NCI-H2227 (cell line): ENCODE results near the gene SLC15A3.
"Not testable (repeated sequence)": the region's sequence is repeated elsewhere in the genome, so short reads cannot be mapped to it uniquely, and the experiment has no call there.

Experiments
- DNase-seq: peaks from one replicate; lab custom pipeline; 2025; ENCODE audit not compliant: unreplicated experiment; lab: John Stamatoyannopoulos, UW

Gene SLC15A3

GRCh38 chr11:60977224-60977623, 25.2 kb upstream of the SLC15A3 start:
- DNase-seq, result no peak

- no peak for DNase-seq
Observed at GRCh38 chr11:60974726-60975125, 22.8 kb upstream of the SLC15A3 start.

- DNase-seq, result not testable (repeated sequence)
Observed at GRCh38 chr11:60974316-60974715, 22.3 kb upstream of the SLC15A3 start.

- DNase-seq, result no peak
Observed at GRCh38 chr11:60973699-60974098, 21.7 kb upstream of the SLC15A3 start.

GRCh38 chr11:60972182-60973030, 20.4 kb upstream of the SLC15A3 start:
- DNase-seq, result no peak

- no peak for DNase-seq
Observed at GRCh38 chr11:60971520-60971919, 19.5 kb upstream of the SLC15A3 start, which contains the start of gene CD6. Gene CD6, plus strand, starts transcription at chr11:60971680. Its CDS starts 186 bp downstream, at chr11:60971866.

- no peak for DNase-seq
Observed at GRCh38 chr11:60970890-60971289, 18.9 kb upstream of the SLC15A3 start.

GRCh38 chr11:60970369-60970774, 18.4 kb upstream of the SLC15A3 start:
- peak; percentile 19 for DNase-seq

GRCh38 chr11:60968223-60968622, 16.2 kb upstream of the SLC15A3 start:
- no peak for DNase-seq

- DNase-seq, result no peak
Observed at GRCh38 chr11:60966890-60967289, 14.9 kb upstream of the SLC15A3 start.

- no peak for DNase-seq
Observed at GRCh38 chr11:60964801-60965200, 12.8 kb upstream of the SLC15A3 start.

GRCh38 chr11:60960405-60960804, 8.4 kb upstream of the SLC15A3 start:
- DNase-seq, result no peak

- no peak for DNase-seq
Observed at GRCh38 chr11:60959431-60959830, 7.5 kb upstream of the SLC15A3 start.

GRCh38 chr11:60957188-60957587, 5.2 kb upstream of the SLC15A3 start:
- no peak for DNase-seq

- no peak for DNase-seq
Observed at GRCh38 chr11:60955571-60955970, 3.6 kb upstream of the SLC15A3 start.

GRCh38 chr11:60954421-60954820, 2.4 kb upstream of the SLC15A3 start:
- no peak for DNase-seq

GRCh38 chr11:60953781-60954180, 1.8 kb upstream of the SLC15A3 start:
- no peak for DNase-seq

- no peak for DNase-seq
Observed at GRCh38 chr11:60952742-60953170, 780 bp upstream of the SLC15A3 start.

- DNase-seq, result no peak
Observed at GRCh38 chr11:60951606-60951903, 421 bp downstream of the SLC15A3 start.

GRCh38 chr11:60950933-60951605, 907 bp downstream of the SLC15A3 start:
- no peak for DNase-seq

- DNase-seq, result no peak
Observed at GRCh38 chr11:60950024-60950423, 2.0 kb downstream of the SLC15A3 start.

GRCh38 chr11:60948250-60948649, 3.7 kb downstream of the SLC15A3 start:
- no peak for DNase-seq
